Erythroblast (primary cell): ENCODE results near the gene HORMAD1.

Experiments
- GATA1 ChIP-seq: IDR thresholded peaks from 2 replicates; pipeline ENCODE4 v1.6.1; 2011; ENCODE audit warnings: low read depth, mild to moderate bottlenecking, control low read depth, low read length, moderate library complexity
- POLR2A ChIP-seq: IDR thresholded peaks from 2 replicates; pipeline ENCODE4 v1.6.1; 2011; ENCODE audit warnings: mild to moderate bottlenecking, low read length

DNA sequence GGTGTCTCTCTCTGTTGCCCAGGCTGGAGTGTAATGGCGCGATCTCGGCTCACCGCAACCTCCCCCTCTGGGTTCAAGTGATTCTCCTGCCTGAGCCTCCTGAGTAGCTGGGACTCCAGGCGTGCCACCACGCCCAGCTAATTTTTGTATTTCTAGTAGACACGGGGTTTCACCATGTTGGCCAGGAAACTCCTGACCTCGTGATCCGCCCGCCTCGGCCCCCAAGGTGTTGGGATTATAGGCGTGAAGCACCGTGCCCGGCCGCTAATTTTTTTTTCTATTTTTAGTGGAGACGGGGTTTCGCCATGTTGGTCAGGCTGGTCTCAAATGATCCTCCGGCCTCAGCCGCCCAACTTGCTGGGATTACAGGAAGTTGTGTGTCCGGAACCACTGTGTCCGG lies 597 bp downstream of the HORMAD1 start:
- TF ChIP-seq POLR2A (no peak), GATA1 (no peak)
